ENCODE results near the gene LPP.

Gene LPP

GRCh38 chr3:188914552-188914951, 760.6 kb downstream of the LPP start:
- Histone ChIP-seq H3K4me1 (no peaks in the 10 kb centered on the region), H3K36me3 (replicated peaks) (no peaks in the 10 kb centered on the region), H3K9me3 (no peaks in the 10 kb centered on the region), H3K4me3 (no peak overlapping the region), H3K27me3 (ENCODE audit: low read depth) (no peaks in the 10 kb centered on the region)
- DNase-seq (ENCODE audit: low spot score in 2 of 2), result no peak
- in situ Hi-C loops (cut with MboI; ENCODE audit: low sequenced_read_pairs), result no loop called here

GRCh38 chr3:188915127-188915526, 761.2 kb downstream of the LPP start:
- H3K36me3 ChIP-seq (replicated peaks), result no peaks in the 10 kb centered on the region
- no peaks in the 10 kb centered on the region for H3K27me3 ChIP-seq (ENCODE audit: low read depth)
- no peak for DNase-seq (ENCODE audit: low spot score in 2 of 2)
- no peaks in the 10 kb centered on the region for H3K9me3 ChIP-seq
- in situ Hi-C loops (cut with MboI; ENCODE audit: low sequenced_read_pairs), result no loop called here
- H3K4me1 ChIP-seq, result no peaks in the 10 kb centered on the region
- H3K4me3 ChIP-seq, result no peak overlapping the region

GRCh38 chr3:188916934-188917401, 763.0 kb downstream of the LPP start:
- in situ Hi-C loops (cut with MboI; ENCODE audit: low sequenced_read_pairs), result no loop called here
- Histone ChIP-seq H3K36me3 (replicated peaks) (no peaks in the 10 kb centered on the region), H3K27me3 (ENCODE audit: low read depth) (no peaks in the 10 kb centered on the region), H3K4me3 (no peak overlapping the region), H3K9me3 (no peaks in the 10 kb centered on the region), H3K4me1 (no peaks in the 10 kb centered on the region)
- DNase-seq (ENCODE audit: low spot score in 2 of 2), result no peak

GRCh38 chr3:188918093-188918492, 764.1 kb downstream of the LPP start:
- DNase-seq (ENCODE audit: low spot score in 2 of 2), result no peak
- Histone ChIP-seq H3K9me3 (no peaks in the 10 kb centered on the region), H3K4me3 (no peak overlapping the region), H3K27me3 (ENCODE audit: low read depth) (no peaks in the 10 kb centered on the region), H3K36me3 (replicated peaks) (no peaks in the 10 kb centered on the region), H3K4me1 (no peaks in the 10 kb centered on the region)
- in situ Hi-C loops (cut with MboI; ENCODE audit: low sequenced_read_pairs), result no loop called here

GRCh38 chr3:188923671-188924070, 769.7 kb downstream of the LPP start:
- in situ Hi-C loops (cut with MboI; ENCODE audit: low sequenced_read_pairs), result no loop called here
- Histone ChIP-seq H3K9me3 (no peaks in the 10 kb centered on the region), H3K4me3 (no peak overlapping the region), H3K4me1 (no peaks in the 10 kb centered on the region), H3K36me3 (replicated peaks) (no peaks in the 10 kb centered on the region), H3K27me3 (ENCODE audit: low read depth) (no peaks in the 10 kb centered on the region)
- no peak for DNase-seq (ENCODE audit: low spot score in 2 of 2)

DNA sequence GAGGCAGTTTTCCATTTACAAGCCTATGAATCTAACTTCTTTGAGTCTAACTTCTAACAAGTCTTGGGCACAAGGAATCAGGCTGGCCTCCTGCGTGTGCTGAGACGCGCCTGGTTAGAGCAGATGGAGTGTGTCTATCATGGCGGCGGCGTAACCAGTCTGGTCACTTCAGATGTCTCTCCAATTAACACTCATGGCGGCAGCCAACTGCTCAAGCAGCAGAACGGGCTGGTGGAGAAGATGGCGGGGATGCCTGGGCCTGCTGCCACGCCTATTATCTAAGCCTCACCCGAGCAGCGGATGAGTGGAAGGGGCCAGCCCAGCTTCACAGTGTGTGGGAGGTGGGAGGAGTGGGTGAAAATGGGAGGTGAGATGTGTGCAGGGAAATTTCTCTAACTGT, 771.4 kb downstream of the LPP start:
- H3K9me3 ChIP-seq, result no peaks in the 10 kb centered on the region
- no peaks in the 10 kb centered on the region for H3K36me3 ChIP-seq (replicated peaks)
- H3K27me3 ChIP-seq (ENCODE audit: low read depth), result no peaks in the 10 kb centered on the region
- in situ Hi-C loops (cut with MboI; ENCODE audit: low sequenced_read_pairs), result no loop called here
- no peaks in the 10 kb centered on the region for H3K4me1 ChIP-seq
- DNase-seq (ENCODE audit: low spot score in 2 of 2), result no peak
- H3K4me3 ChIP-seq, result no peak overlapping the region

DNA sequence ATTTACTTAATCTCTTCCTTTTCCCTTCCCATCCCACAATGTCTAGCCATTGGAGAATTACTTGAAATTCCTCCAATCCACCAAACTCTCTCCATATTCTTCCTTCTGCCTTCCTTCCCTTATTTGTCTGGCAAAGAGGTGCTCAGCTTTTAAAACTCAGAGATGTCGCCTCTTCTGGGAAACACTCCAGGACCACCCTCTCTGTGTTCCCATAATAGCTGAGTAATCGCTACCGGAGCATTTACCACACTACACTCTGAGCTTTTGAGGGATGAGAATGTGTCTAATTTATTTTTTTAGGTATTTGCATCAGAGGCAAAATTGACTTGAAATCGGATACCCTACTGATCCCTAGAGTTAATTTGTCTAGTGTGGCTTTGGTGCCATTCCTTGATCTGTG, 772.2 kb downstream of the LPP start:
- Histone ChIP-seq H3K36me3 (replicated peaks) (no peaks in the 10 kb centered on the region), H3K4me1 (no peaks in the 10 kb centered on the region), H3K27me3 (ENCODE audit: low read depth) (no peaks in the 10 kb centered on the region), H3K4me3 (no peak overlapping the region), H3K9me3 (no peaks in the 10 kb centered on the region)
- DNase-seq (ENCODE audit: low spot score in 2 of 2), result no peak
- in situ Hi-C loops (cut with MboI; ENCODE audit: low sequenced_read_pairs), result no loop called here

DNA sequence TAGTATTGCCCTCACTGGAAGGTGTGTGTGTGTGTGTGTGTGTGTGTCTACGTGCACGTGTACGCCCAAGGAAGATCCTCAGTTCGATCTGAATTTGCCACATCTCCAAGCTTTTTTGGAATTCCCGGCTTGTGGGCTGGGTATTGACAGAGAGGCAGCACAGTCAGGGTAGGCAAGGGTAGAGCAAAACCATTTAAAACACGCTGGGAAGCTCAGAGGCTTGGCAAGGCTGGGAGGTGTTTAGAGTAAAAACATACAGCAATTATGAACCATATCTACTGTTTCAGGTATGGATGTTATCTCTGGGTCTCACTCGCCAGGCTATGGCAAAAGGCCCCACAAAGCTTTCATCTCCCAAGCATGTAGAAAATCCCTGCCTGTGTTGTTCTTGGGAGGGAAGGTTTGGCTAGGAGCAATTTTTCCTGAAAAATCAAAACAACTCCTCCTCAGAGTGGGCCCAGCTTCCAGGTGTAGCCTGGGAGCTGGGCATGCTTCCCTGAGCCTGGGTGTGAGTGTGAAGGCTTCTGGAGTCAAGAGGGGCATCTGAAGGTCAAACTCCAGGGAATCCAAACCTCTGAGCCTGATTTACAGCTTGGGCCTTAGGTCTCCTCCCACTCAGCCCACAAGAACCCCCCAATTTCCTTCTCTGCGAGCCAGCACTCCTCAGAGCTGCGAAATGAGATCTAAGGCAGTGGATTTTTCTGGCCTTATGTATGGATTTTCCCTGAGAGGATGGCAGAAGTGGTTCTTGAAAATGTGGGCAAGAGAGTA, 773.0 kb downstream of the LPP start:
- Histone ChIP-seq H3K9me3 (no peaks in the 10 kb centered on the region), H3K4me1 (no peaks in the 10 kb centered on the region), H3K27me3 (ENCODE audit: low read depth) (no peaks in the 10 kb centered on the region), H3K4me3 (no peak overlapping the region), H3K36me3 (replicated peaks) (no peaks in the 10 kb centered on the region)
- in situ Hi-C loops (cut with MboI; ENCODE audit: low sequenced_read_pairs), result no loop called here
- DNase-seq (ENCODE audit: low spot score in 2 of 2), result no peak

DNA sequence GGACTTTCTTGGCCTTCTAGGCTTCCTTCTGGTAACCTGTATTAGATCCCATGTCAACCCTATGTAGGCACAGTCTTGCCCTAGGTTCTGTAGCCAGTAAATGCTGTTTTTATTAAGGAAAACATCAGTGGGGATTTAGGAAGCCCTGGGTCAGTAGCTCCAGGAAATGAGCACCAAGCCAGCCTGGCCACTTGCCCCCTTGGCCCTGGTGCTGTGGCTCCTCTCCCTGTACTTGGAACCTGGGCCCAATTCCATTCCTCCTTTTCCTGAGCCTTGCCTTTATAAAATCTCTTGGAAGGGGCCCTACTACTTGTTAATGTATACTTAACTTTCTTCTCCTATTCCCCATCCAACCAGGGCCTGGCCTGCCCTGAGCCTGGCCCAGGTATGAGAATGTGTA, 774.0 kb downstream of the LPP start:
- no peaks in the 10 kb centered on the region for H3K4me1 ChIP-seq
- H3K27me3 ChIP-seq (ENCODE audit: low read depth), result no peaks in the 10 kb centered on the region
- DNase-seq (ENCODE audit: low spot score in 2 of 2), result no peak
- no peak overlapping the region for H3K4me3 ChIP-seq
- in situ Hi-C loops (cut with MboI; ENCODE audit: low sequenced_read_pairs), result no loop called here
- H3K9me3 ChIP-seq, result no peaks in the 10 kb centered on the region
- no peaks in the 10 kb centered on the region for H3K36me3 ChIP-seq (replicated peaks)

- DNase-seq (ENCODE audit: low spot score in 2 of 2), result no peak
These were observed 775.2 kb downstream of the LPP start for GRCh38 chr3:188929137-188929536.

DNA sequence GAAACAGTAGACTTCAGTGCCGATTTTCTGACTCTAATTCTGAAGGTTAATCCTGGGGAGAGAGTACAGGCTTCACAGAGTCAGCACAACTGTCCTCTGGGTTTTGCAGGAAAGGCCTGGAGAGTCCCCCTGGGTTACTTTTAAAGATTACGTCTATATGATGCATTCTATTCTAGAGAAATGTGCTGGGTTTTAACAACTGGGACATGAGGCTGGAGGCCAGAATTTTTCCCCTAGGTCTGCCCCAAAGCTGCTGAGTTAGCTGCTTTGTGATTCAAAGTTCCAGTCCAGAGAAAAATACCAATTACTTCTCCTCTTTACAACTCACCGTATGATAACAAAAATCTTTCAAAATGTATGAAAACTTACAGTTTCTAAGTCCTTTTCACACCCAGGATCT, 777.1 kb downstream of the LPP start:
- in situ Hi-C loops (cut with MboI; ENCODE audit: low sequenced_read_pairs), result no loop called here
- Histone ChIP-seq H3K9me3 (no peaks in the 10 kb centered on the region), H3K4me3 (no peak overlapping the region), H3K27me3 (ENCODE audit: low read depth) (no peaks in the 10 kb centered on the region), H3K36me3 (replicated peaks) (no peaks in the 10 kb centered on the region), H3K4me1 (no peaks in the 10 kb centered on the region)
- DNase-seq (ENCODE audit: low spot score in 2 of 2), result no peak

More at GRCh38 chr3:188929137-188929536, 775.2 kb downstream of the LPP start:
- in situ Hi-C loops (cut with MboI; ENCODE audit: low sequenced_read_pairs), result no loop called here
- H3K4me1 ChIP-seq, result no peaks in the 10 kb centered on the region
- H3K4me3 ChIP-seq, result no peak overlapping the region
- no peaks in the 10 kb centered on the region for H3K36me3 ChIP-seq (replicated peaks)
- H3K9me3 ChIP-seq, result no peaks in the 10 kb centered on the region
- no peaks in the 10 kb centered on the region for H3K27me3 ChIP-seq (ENCODE audit: low read depth)

GRCh38 chr3:188931531-188931930, 777.6 kb downstream of the LPP start:
- in situ Hi-C loops (cut with MboI; ENCODE audit: low sequenced_read_pairs), result no loop called here
- Histone ChIP-seq H3K27me3 (ENCODE audit: low read depth) (no peaks in the 10 kb centered on the region), H3K4me3 (no peak overlapping the region), H3K36me3 (replicated peaks) (no peaks in the 10 kb centered on the region), H3K4me1 (no peaks in the 10 kb centered on the region), H3K9me3 (no peaks in the 10 kb centered on the region)
- DNase-seq (ENCODE audit: low spot score in 2 of 2), result no peak

DNA sequence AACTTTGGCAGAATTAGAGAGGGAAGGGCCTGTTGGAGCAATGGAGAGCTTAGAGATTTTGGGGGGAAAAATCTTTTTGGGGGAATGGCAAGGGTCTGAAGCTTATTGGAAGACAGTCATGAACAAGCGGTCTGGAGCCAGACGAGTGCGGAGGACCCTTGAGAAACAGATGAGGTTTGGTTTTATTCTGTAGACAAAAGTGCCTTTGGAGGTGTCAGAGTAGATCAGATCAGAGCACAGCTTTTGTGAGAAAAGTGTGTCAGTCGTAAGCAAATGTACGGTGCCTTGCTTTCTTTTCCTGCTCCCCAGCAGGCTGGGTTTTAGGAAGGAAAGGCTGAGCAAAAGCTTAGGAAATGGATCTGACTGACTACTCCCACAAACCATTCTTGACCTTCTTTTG, 781.0 kb downstream of the LPP start:
- H3K4me1 ChIP-seq, result no peaks in the 10 kb centered on the region
- DNase-seq (ENCODE audit: low spot score in 2 of 2), result no peak
- no peak overlapping the region for H3K4me3 ChIP-seq
- no peaks in the 10 kb centered on the region for H3K27me3 ChIP-seq (ENCODE audit: low read depth)
- H3K9me3 ChIP-seq, result no peaks in the 10 kb centered on the region
- no peaks in the 10 kb centered on the region for H3K36me3 ChIP-seq (replicated peaks)
- in situ Hi-C loops (cut with MboI; ENCODE audit: low sequenced_read_pairs), result no loop called here

GRCh38 chr3:188936597-188937107, 782.7 kb downstream of the LPP start:
- H3K4me1 ChIP-seq, result no peaks in the 10 kb centered on the region
- H3K9me3 ChIP-seq, result no peaks in the 10 kb centered on the region
- no peaks in the 10 kb centered on the region for H3K36me3 ChIP-seq (replicated peaks)
- no peaks in the 10 kb centered on the region for H3K27me3 ChIP-seq (ENCODE audit: low read depth)
- H3K4me3 ChIP-seq, result no peak overlapping the region
- DNase-seq (ENCODE audit: low spot score in 2 of 2), result no peak
- in situ Hi-C loops (cut with MboI; ENCODE audit: low sequenced_read_pairs), result no loop called here

DNA sequence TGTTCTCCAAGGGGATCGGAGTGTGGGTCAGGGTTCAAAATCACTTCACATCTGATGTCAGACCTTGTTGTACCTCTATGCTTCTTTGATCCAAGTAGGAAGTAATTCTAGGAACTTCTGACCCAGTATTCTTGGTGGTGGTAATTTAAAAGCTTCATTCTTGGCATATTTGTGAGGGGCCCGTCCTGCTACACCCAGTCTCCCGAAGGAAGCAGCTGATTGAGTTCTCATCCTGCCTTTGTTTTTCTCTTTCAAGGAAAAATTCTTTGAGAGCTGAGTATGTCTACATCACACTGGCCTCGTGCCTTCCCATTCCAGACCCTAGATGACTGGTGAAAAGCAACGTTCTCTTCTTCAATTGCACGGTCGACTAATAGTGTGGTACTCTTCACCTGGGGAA, 783.4 kb downstream of the LPP start:
- in situ Hi-C loops (cut with MboI; ENCODE audit: low sequenced_read_pairs), result no loop called here
- no peaks in the 10 kb centered on the region for H3K4me1 ChIP-seq
- H3K9me3 ChIP-seq, result no peaks in the 10 kb centered on the region
- no peaks in the 10 kb centered on the region for H3K27me3 ChIP-seq (ENCODE audit: low read depth)
- no peaks in the 10 kb centered on the region for H3K36me3 ChIP-seq (replicated peaks)
- no peak overlapping the region for H3K4me3 ChIP-seq
- DNase-seq (ENCODE audit: low spot score in 2 of 2), result no peak

All from HAP-1 (cell line).